K562 (cell line): ENCODE results near the gene CDCA7. TPM values are rescaled to one million over a fixed set of nuclear protein-coding genes. Genes with fewer than 3 reads are reported as not detected.

ENCODE experiments used
- BRF2 ChIP-seq: IDR thresholded peaks from 3 replicates; pipeline ENCODE4 v1.6.1; 2011; ENCODE audit warnings: borderline replicate concordance, mild to moderate bottlenecking; ENCODE audit not compliant: insufficient read length, insufficient read depth
- CTCF ChIP-seq, 3 experiments: IDR thresholded peaks in 2 of 3; conservative IDR thresholded peaks in 1 of 3; 2 replicates each; pipeline ENCODE4 v1.5.1; 2011 to 2012; ENCODE audit warnings: low read length in 3 of 3, mild to moderate bottlenecking in 3 of 3, control low read depth in 2 of 3, improper control_type of control experiment in 1 of 3, inconsistent platforms in 1 of 3, low read depth in 1 of 3, mixed read lengths in 1 of 3, moderate library complexity in 1 of 3; ENCODE audit not compliant: insufficient read depth in 2 of 3
- JUND ChIP-seq, 2 experiments: IDR thresholded peaks; 2 replicates in 1 of 2; 3 replicates in 1 of 2; pipeline ENCODE4 v1.6.1; 2011; ENCODE audit warnings: borderline replicate concordance in 2 of 2, low read depth in 2 of 2, low read length in 2 of 2, improper control_type of control experiment in 1 of 2, missing biosample characterization in 1 of 2, missing genetic modification characterization in 1 of 2, missing genetic modification reagents in 1 of 2
- MNT ChIP-seq, 2 experiments: fragments of 450-650 bp; conservative IDR thresholded peaks; 2 replicates each; pipeline ENCODE4 v1.6.1; 2017; ENCODE audit warnings: mild to moderate bottlenecking in 2 of 2, moderate library complexity in 2 of 2
- NFE2L1 ChIP-seq: fragments of 450-650 bp; IDR thresholded peaks from 2 replicates; pipeline ENCODE4 v1.6.1; 2016; ENCODE audit warnings: missing genetic modification characterization, low read depth, mild to moderate bottlenecking, missing compliant biosample characterization, moderate library complexity, borderline replicate concordance
- PKNOX1 ChIP-seq: fragments of 450-650 bp; IDR thresholded peaks from 2 replicates; pipeline ENCODE4 v1.6.1; 2016
- RBM22 ChIP-seq: fragments of 200-400 bp; formaldehyde crosslinking; IDR thresholded peaks from 2 replicates; pipeline ENCODE4 v1.6.1; 2018; ENCODE audit warnings: low read length, low read depth; ENCODE audit not compliant: poor library complexity, severe bottlenecking
- SMAD4 ChIP-seq: fragments of 250-450 bp; sonication (Bioruptor Pico); conservative IDR thresholded peaks from 2 replicates; pipeline ENCODE4 v1.8.0; 2021; ENCODE audit warnings: inconsistent platforms, mild to moderate bottlenecking, moderate library complexity
- SMARCE1 ChIP-seq: fragments of 450-650 bp; IDR thresholded peaks from 2 replicates; pipeline ENCODE4 v1.7.1; 2016; ENCODE audit warnings: mild to moderate bottlenecking
- SMC3 ChIP-seq: conservative IDR thresholded peaks from 2 replicates; pipeline ENCODE4 v1.6.1; 2011; ENCODE audit warnings: low read depth, low read length, improper control_type of control experiment; ENCODE audit not compliant: insufficient read depth
- STAG1 ChIP-seq: sonication (generic); formaldehyde crosslinking; IDR thresholded peaks from 2 replicates; pipeline ENCODE4 v1.5.0; 2020; ENCODE audit warnings: missing genetic modification reagents, borderline replicate concordance
- ZBTB43 ChIP-seq: sonication (generic); formaldehyde crosslinking; IDR thresholded peaks from 2 replicates; pipeline ENCODE4 v1.8.0; 2023; ENCODE audit warnings: mild to moderate bottlenecking, missing genetic modification reagents
- polyA plus RNA-seq, 8 experiments: library from polyadenylated mRNA; depleted of rRNA in 4 of 8; stranded (reverse) in 5 of 8; unstranded in 3 of 8; fragments of >200 nt; fragmentation: Nextera tagmentation in 2 of 8; fragmentation: Illumina TruSeq in 1 of 8; extraction: Ambion mirVana in 2 of 8; extraction: Trizol in 1 of 8; gene quantifications; 2 replicates each; pipeline versions ENCODE4 v1.2.1 to v1.2.3, GENCODE V29; 2011 to 2014; ENCODE audit warnings: inconsistent platforms in 1 of 8, missing spikeins in 1 of 8
- total RNA-seq, 7 experiments: library from RNA; depleted of rRNA in 6 of 7; stranded (reverse); fragments of >200 nt in 6 of 7; fragmentation: Illumina TruSeq in 2 of 7; extraction: Trizol in 2 of 7; gene quantifications; 2 replicates each; pipeline versions ENCODE4 v1.2.1 to v1.2.3, GENCODE V29; 2011 to 2021; ENCODE audit warnings: low replicate concordance in 1 of 7

CDCA7 gene
- total and polyA plus RNA-seq, 9 of the 15 experiments (the other 6 are each of a cell fraction or from before 2014, with no cell fraction given) = 28.5 to 122 (median 51.0) TPM

GRCh38 chr2:173397539-173397938 is 42.9 kb downstream of the CDCA7 start (continued):
- TF ChIP-seq BRF2 (no peak), RBM22 (no peak), CTCF (IDR thresholded peaks at IDR 0.05 in 2 of 3, conservative IDR thresholded peaks at IDR 0.05 in 1 of 3; ENCODE audit: insufficient read depth in 2 of 3, low read depth in 1 of 3, low read length in 3 of 3) (peak; percentile 18 to 51 (median 23); a peak in 2 of 6 replicates), SMAD4 (no peak), NFE2L1 (tag) (no peak), MNT (conservative IDR thresholded peaks at IDR 0.05) (no peak), SMARCE1 (no peak), ZBTB43 (CRISPR knock-in tag) (no peak), PKNOX1 (no peak), SMC3 (0 out of 2 replicates have a peak, but pooled peaks have one; percentile 14), STAG1 (CRISPR knock-in tag) (peak; percentile 21; the same call in 1 of the 2 replicates), JUND (IDR thresholded peaks at IDR 0.05; ENCODE audit: borderline replicate concordance, low read depth, low read length) (no peak), JUND (tag; IDR thresholded peaks at IDR 0.05; ENCODE audit: borderline replicate concordance, low read depth, low read length) (no peak)
